ENCODE results near the gene NPW.

Gene NPW

DNA sequence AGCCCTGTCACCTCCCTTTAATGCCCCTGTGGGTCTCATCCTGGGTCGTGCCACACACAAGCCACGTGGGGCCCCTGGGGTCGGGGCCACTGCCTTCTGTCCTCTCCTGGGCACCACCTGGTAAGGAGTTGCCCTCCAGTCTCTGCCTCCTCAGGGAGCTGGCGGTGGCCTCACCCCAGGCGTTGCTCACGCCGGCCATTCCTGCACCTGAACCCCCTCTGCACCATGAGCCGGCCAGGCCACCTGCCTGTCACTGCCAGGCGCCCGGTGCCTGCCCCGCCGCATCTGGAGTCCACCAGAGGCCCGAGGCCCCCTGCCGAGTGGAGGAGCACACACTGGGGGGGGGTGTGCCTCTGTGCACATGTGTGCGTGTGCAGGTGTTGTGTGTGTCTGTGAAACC is 17.5 kb downstream of the NPW start (continued):
- TF ChIP-seq, protein P1, sequence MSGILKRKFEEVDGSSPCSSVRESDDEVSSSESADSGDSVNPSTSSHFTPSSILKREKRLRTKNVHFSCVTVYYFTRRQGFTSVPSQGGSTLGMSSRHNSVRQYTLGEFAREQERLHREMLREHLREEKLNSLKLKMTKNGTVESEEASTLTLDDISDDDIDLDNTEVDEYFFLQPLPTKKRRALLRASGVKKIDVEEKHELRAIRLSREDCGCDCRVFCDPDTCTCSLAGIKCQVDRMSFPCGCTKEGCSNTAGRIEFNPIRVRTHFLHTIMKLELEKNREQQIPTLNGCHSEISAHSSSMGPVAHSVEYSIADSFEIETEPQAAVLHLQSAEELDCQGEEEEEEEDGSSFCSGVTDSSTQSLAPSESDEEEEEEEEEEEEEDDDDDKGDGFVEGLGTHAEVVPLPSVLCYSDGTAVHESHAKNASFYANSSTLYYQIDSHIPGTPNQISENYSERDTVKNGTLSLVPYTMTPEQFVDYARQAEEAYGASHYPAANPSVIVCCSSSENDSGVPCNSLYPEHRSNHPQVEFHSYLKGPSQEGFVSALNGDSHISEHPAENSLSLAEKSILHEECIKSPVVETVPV (CRISPR knock-in tag; IDR thresholded peaks at IDR 0.05): no peak

DNA sequence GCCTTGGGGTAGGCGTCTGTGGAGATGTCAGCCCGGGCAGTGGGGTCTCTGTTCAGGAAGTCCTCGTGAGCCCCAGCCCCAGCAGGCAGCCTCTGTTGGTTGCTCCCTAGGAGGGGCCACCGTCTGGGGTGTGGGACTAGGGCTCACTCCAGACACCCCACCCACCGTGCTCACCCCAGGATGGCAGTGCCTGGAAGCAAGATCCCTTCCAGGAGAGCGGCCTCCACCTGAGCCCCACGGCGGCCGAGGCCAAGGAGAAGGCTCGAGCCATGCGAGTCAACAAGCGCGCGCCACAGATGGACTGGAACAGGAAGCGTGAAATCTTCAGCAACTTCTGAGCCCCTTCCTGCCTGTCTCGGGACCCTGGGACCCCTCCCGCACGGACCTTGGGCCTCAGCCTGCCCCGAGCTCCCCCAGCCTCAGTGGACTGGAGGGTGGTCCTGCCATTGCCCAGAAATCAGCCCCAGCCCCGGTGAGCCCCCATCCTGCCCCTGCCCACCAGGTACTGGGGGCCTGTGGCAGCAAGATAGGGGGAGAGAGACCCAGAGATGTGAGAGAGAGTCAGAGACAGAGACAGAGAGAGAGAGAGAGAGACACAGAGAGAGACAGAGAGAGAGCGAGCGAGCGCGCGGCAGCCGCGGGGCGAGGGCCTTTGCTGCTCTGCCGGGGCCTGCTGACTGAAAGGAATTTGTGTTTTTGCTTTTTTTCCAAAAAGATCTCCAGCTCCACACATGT is 18.2 kb downstream of the NPW start:
- ATAC-seq: no peak
- no peak for TF ChIP-seq TCF4 (CRISPR knock-in tag; IDR thresholded peaks at IDR 0.05; ENCODE audit: borderline replicate concordance)
- no peak for TF ChIP-seq ZNF70 (CRISPR knock-in tag; IDR thresholded peaks at IDR 0.05)
- TF ChIP-seq, protein P2, sequence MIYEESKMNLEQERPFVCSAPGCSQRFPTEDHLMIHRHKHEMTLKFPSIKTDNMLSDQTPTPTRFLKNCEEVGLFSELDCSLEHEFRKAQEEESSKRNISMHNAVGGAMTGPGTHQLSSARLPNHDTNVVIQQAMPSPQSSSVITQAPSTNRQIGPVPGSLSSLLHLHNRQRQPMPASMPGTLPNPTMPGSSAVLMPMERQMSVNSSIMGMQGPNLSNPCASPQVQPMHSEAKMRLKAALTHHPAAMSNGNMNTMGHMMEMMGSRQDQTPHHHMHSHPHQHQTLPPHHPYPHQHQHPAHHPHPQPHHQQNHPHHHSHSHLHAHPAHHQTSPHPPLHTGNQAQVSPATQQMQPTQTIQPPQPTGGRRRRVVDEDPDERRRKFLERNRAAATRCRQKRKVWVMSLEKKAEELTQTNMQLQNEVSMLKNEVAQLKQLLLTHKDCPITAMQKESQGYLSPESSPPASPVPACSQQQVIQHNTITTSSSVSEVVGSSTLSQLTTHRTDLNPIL (CRISPR knock-in tag; IDR thresholded peaks at IDR 0.05; ENCODE audit: low read depth): no peak
- no peak for TF ChIP-seq BACH2 (CRISPR knock-in tag; IDR thresholded peaks at IDR 0.05; ENCODE audit: borderline replicate concordance)
- TF ChIP-seq RARB (CRISPR knock-in tag; IDR thresholded peaks at IDR 0.05): no peak
- TF ChIP-seq ZNF565 (CRISPR knock-in tag; conservative IDR thresholded peaks at IDR 0.05; ENCODE audit: low read depth): no peak
- no peak for TF ChIP-seq PPARA (CRISPR knock-in tag; IDR thresholded peaks at IDR 0.05; ENCODE audit: borderline replicate concordance)
- no peak for TF ChIP-seq ZNF8 (CRISPR knock-in tag; IDR thresholded peaks at IDR 0.05)

DNA sequence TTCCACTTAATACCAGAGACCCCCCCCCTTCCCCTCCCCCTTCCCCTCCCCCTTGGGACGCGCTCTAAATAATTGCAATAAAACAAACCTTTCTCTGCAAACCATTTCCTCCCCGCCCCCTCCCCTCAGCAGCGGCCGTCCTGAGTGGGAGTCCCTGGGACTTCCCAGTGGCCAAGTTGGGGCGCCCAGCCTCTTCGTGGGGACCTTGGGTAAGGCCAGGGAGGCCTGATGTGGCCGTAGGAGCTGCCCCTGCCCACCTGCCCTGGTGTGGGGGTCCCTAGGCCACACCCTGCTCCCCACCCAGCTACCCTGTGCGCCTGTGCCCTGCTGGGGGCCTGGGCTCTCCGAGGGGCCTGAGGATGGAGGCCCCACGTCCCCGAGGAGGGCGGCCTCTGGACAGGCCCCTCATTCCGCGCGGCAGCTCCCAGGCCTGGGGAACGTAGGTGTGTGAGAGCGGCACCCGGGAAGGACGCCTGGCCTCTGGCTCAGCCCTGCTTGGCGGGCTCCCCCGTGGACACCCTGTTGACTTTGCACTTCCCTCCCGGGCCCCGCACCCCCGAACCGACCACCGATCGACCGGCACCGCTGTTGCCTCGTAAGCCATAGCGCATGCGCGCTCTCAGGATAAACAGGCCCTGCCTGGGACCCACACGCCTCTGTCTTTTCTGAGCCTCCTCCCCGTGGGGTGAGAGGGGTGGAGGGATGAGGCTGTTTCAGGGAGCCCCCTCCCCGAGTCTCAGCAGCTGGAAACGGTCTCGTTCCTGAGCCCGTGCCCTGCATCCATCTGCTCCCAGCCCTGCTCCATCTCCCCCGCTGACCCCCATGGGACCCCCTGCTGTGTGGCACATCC is 19.0 kb downstream of the NPW start:
- no peak for ATAC-seq
- TF ChIP-seq CSDC2 (CRISPR knock-in tag; IDR thresholded peaks at IDR 0.05) (no peak), TCF4 (CRISPR knock-in tag; IDR thresholded peaks at IDR 0.05; ENCODE audit: borderline replicate concordance) (no peak)

DNA sequence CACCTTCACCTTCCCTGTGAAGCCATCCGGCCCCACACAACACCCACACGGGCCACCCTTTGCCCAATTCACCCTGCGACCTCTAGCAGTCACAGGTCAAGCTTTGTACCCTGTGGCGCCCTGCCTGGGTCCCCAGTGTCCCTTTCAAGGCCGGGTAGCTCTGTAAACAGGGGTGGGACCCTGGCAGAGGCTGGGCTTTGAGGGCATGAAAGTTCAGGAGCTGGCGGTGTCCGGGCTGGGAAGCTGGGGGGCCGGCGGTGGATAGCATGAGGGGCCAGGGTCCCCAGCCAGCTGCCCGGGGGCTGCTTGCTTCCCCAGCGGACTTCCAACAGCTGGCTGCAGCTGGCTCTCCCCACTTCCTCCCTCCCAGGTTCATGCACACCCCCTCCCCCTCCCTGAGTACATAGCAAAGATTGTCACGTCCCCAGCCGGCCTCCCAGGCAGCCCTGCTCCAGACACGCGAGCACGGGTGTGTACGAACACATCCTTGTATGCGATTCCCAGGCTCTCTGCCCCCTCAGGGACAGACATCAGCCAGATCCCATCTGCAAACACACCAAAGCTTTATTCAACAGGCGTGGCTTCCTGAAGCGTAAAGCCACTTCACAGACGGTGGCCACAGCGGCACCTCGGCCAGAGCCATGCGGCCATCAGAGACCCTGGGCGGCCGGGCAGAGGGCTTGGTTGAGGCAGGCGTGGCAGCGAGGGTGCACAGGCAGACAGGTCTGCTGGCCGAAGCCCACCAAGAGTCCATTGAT is 19.9 kb downstream of the NPW start:
- no peak for TF ChIP-seq GLIS3 (CRISPR knock-in tag; IDR thresholded peaks at IDR 0.05)
- no peak for TF ChIP-seq OSR1 (CRISPR knock-in tag; IDR thresholded peaks at IDR 0.05)
- no peak for TF ChIP-seq ZFP30 (CRISPR knock-in tag; IDR thresholded peaks at IDR 0.05)
- no peak for ATAC-seq

DNA sequence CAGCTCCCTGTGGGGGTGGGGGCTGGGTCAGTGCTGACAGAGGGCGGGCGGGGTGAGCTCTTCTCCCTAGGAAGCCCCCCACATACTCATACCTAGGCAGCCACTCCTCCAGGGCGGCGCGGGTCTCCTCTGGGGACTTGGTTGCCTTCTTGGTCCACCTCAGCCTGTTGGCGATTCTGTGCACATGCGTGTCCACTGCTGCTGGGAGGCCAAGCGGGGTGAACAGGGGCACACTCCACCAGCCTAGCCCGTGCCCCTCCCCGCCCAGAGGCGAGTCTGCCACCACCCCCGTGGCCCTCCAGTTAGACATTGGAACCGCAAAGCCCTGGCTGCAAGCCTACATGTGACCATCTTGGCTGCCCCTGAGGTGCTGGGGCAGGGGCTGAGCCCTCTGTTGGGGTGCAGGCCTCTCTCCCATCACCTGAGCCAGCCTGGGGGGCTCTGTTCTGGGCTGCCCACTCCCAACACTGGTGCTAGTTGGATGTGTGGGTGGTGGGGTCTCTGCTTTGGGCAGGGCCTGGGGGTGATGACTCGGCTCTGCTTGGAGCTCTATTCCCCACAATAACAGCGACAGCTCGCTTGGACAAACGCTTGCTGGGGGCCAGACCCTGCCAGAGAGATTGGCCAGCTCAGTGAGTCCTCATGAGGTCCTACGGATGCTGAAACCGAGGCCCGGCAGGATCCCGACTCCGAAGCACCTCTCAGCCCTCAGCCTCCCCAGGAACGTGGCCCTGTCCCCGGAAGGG is 20.6 kb downstream of the NPW start:
- no peak for ATAC-seq
- TF ChIP-seq ZFP30 (CRISPR knock-in tag; IDR thresholded peaks at IDR 0.05) (no peak), ESRRG (CRISPR knock-in tag; IDR thresholded peaks at IDR 0.05) (no peak), ZNF565 (CRISPR knock-in tag; conservative IDR thresholded peaks at IDR 0.05; ENCODE audit: low read depth) (no peak), OSR1 (CRISPR knock-in tag; IDR thresholded peaks at IDR 0.05) (no peak), CSDC2 (CRISPR knock-in tag; IDR thresholded peaks at IDR 0.05) (no peak), ZFP3 (CRISPR knock-in tag; IDR thresholded peaks at IDR 0.05) (no peak)
- TF ChIP-seq, protein P1 (CRISPR knock-in tag; IDR thresholded peaks at IDR 0.05): no peak

DNA sequence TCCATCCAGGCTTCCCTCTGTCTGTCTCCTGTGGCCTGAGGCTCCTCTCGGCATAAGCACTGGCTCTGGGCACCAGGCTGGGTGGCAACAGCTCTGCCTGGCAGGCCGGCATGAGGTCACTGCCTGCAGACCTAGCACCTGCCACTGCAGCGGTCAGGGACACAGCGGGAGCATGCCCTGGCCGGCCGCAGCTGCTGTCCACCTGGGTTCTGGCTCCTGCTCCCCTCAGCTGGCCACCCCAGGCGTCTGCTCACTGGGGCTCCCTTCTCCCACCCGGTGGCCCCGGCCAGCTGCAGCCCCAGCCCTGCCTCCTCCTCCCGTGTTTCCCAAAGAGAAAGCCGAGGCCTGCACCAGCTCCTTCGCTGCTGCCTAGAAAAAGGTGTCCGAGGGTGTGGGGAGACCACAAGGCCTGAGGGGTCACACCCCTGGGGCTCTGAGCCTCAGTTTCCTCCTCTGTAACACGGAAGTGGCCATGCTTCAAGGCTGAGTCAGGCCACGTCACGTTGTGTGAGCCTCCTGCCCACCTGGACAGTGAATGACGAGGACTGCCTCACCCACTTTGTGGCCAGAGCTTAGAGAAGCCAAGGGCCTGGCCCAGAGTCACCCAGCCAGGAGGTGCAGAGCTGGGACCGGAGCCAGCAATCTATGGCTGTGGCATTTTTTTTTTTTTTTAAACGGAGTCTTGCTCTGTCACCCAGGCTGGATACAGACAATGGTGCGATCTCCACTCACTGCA is 21.4 kb downstream of the NPW start:
- peak; percentile 7; the same call in 2 of the 3 replicates for ATAC-seq
- TF ChIP-seq, protein P3, sequence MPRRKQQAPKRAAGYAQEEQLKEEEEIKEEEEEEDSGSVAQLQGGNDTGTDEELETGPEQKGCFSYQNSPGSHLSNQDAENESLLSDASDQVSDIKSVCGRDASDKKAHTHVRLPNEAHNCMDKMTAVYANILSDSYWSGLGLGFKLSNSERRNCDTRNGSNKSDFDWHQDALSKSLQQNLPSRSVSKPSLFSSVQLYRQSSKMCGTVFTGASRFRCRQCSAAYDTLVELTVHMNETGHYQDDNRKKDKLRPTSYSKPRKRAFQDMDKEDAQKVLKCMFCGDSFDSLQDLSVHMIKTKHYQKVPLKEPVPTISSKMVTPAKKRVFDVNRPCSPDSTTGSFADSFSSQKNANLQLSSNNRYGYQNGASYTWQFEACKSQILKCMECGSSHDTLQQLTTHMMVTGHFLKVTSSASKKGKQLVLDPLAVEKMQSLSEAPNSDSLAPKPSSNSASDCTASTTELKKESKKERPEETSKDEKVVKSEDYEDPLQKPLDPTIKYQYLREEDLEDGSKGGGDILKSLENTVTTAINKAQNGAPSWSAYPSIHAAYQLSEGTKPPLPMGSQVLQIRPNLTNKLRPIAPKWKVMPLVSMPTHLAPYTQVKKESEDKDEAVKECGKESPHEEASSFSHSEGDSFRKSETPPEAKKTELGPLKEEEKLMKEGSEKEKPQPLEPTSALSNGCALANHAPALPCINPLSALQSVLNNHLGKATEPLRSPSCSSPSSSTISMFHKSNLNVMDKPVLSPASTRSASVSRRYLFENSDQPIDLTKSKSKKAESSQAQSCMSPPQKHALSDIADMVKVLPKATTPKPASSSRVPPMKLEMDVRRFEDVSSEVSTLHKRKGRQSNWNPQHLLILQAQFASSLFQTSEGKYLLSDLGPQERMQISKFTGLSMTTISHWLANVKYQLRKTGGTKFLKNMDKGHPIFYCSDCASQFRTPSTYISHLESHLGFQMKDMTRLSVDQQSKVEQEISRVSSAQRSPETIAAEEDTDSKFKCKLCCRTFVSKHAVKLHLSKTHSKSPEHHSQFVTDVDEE (CRISPR knock-in tag; IDR thresholded peaks at IDR 0.05): no peak
- TF ChIP-seq, protein P1 (CRISPR knock-in tag; IDR thresholded peaks at IDR 0.05): no peak
- no peak for TF ChIP-seq RARB (CRISPR knock-in tag; IDR thresholded peaks at IDR 0.05)
- no peak for TF ChIP-seq ZNF8 (CRISPR knock-in tag; IDR thresholded peaks at IDR 0.05)
- TF ChIP-seq ESRRG (CRISPR knock-in tag; IDR thresholded peaks at IDR 0.05): no peak
- TF ChIP-seq ZC3H10 (CRISPR knock-in tag; IDR thresholded peaks at IDR 0.05): no peak
- no peak for TF ChIP-seq SNAI2 (CRISPR knock-in tag; IDR thresholded peaks at IDR 0.05)
- no peak for TF ChIP-seq ZFP30 (CRISPR knock-in tag; IDR thresholded peaks at IDR 0.05)
